Thyroid gland (tissue), 4 donors: ENCODE data around the gene CHST2. TPM values are rescaled to one million over a fixed set of nuclear protein-coding genes. Genes with fewer than 3 reads are reported as not detected.
A peak's percentile ranks its signal among the peaks of the same experiment; 100 is the strongest.

Experiments used
- DNase-seq, 2 donors: peaks; one replicate each; pipeline ENCODE4 v3.0.0-alpha.2; 2019
- H3K27ac ChIP-seq, 3 donors: fragments of 200-600 bp; sonication (generic); 1 replicate in 2 of 3; 2 replicates in 1 of 3; pipeline ENCODE4 v1.5.1; 2016 to 2019; ENCODE audit warnings: mild to moderate bottlenecking in 1 of 3, moderate library complexity in 1 of 3
- H3K27me3 ChIP-seq: fragments of 200-600 bp; sonication (generic); one replicate; pipeline ENCODE4 v1.5.1; 2019
- H3K36me3 ChIP-seq, 2 donors: fragments of 200-600 bp; sonication (generic); one replicate each; pipeline ENCODE4 v1.5.1; 2016 to 2019
- H3K4me1 ChIP-seq, 2 donors: fragments of 200-600 bp; sonication (generic); one replicate each; pipeline ENCODE4 v1.5.1; 2017 to 2019
- H3K4me3 ChIP-seq, 3 donors: fragments of 200-600 bp; sonication (generic); replicated peaks in 1 of 3; 1 replicate in 2 of 3; 2 replicates in 1 of 3; pipeline ENCODE4 v1.5.1; 2016; ENCODE audit warnings: mild to moderate bottlenecking in 1 of 3
- H3K9me3 ChIP-seq: fragments of 200-600 bp; sonication (generic); one replicate; pipeline ENCODE4 v1.5.1; 2017
- CTCF ChIP-seq, 6 experiments: fragments of 200-600 bp in 3 of 6; fragments of 450-650 bp in 3 of 6; sonication (generic) in 3 of 6; IDR thresholded peaks; one replicate each; pipeline ENCODE4 v1.5.1; 2016 to 2019; ENCODE audit warnings: antibody characterized with exemption in 6 of 6, mild to moderate bottlenecking in 2 of 6, inconsistent platforms in 1 of 6, moderate library complexity in 1 of 6
- POLR2A ChIP-seq, 2 donors: fragments of 450-650 bp; IDR thresholded peaks; one replicate each; pipeline ENCODE4 v1.6.1; 2017; ENCODE audit warnings: antibody characterized with exemption in 2 of 2, mild to moderate bottlenecking in 2 of 2, moderate library complexity in 1 of 2
- WGBS, 2 donors: methylation state at CpG; one replicate each; pipeline ENCODE4 v1.1.5; 2017; 5-methylcytosine and 5-hydroxymethylcytosine counted together
- intact Hi-C: fragments of 100-400 bp; cut with DNase I; formaldehyde crosslinking; loops from one replicate; pipeline ENCODE4 v1.15.1; 2023
- total RNA-seq, 4 donors: library from RNA; depleted of rRNA; stranded (reverse); fragments of >200 nt; gene quantifications; one replicate each; pipeline ENCODE4 v1.2.3, GENCODE V29; 2016

The CHST2 gene
- total RNA-seq, 4 donors from 2014 or later = 8.5 to 14.0 (median 12.2) TPM

- no peaks in the 10 kb centered on the region for H3K36me3 ChIP-seq
- intact Hi-C loops = no loop called here
- DNase-seq = peak in 1 of 2 donors; percentile 30
- TF ChIP-seq CTCF (IDR thresholded peaks at IDR 0.05) = no peak
- no peak for TF ChIP-seq POLR2A (IDR thresholded peaks at IDR 0.05)
- peaks cover 16 to 21% of the 10 kb centered on the region in 2 donors for H3K4me1 ChIP-seq
- 63% methylated on average over 9 of the region's 9 CpGs for WGBS, 2 donors
- H3K27ac ChIP-seq = peak overlapping the region; percentile 74 to 77 (median 76)
- H3K27me3 ChIP-seq = no peaks in the 10 kb centered on the region
- H3K9me3 ChIP-seq = no peaks in the 10 kb centered on the region
- no peak overlapping the region for H3K4me3 ChIP-seq
Observed at GRCh38 chr3:143090976-143091837, 28.4 kb upstream of the CHST2 start.

- WGBS, 2 donors = 72 to 86% methylated on average over 1 of the region's 1 CpG
- DNase-seq = no peak
- Histone ChIP-seq H3K4me1 (peaks cover 16 to 21% of the 10 kb centered on the region in 2 donors), H3K27me3 (no peaks in the 10 kb centered on the region), H3K9me3 (no peaks in the 10 kb centered on the region), H3K36me3 (no peaks in the 10 kb centered on the region), H3K27ac (peak overlapping the region in 2 of 3 donors; percentile 25 to 76), H3K4me3 (no peak overlapping the region)
- intact Hi-C loops = no loop called here
- TF ChIP-seq POLR2A (IDR thresholded peaks at IDR 0.05) (no peak), CTCF (IDR thresholded peaks at IDR 0.05) (no peak)
Observed at GRCh38 chr3:143092191-143092590, 27.4 kb upstream of the CHST2 start.

GRCh38 chr3:143095813-143096212 is 23.8 kb upstream of the CHST2 start:
- H3K4me3 ChIP-seq = no peak overlapping the region
- H3K4me1 ChIP-seq = peaks cover 14 to 27% of the 10 kb centered on the region in 2 donors
- no peaks in the 10 kb centered on the region for H3K36me3 ChIP-seq
- TF ChIP-seq POLR2A (IDR thresholded peaks at IDR 0.05) = no peak
- TF ChIP-seq CTCF (IDR thresholded peaks at IDR 0.05) = no peak
- H3K27me3 ChIP-seq = no peaks in the 10 kb centered on the region
- no peak overlapping the region for H3K27ac ChIP-seq
- no peaks in the 10 kb centered on the region for H3K9me3 ChIP-seq
- intact Hi-C loops = no loop called here
- WGBS, 2 donors = 87 to 97% methylated on average over 2 of the region's 2 CpGs
- no peak for DNase-seq

GRCh38 chr3:143098032-143098764 is 21.4 kb upstream of the CHST2 start:
- no peak for DNase-seq
- Histone ChIP-seq H3K4me3 (no peak overlapping the region), H3K27ac (no peak overlapping the region), H3K4me1 (peaks cover 0 to 7% of the 10 kb centered on the region in 2 donors), H3K27me3 (no peaks in the 10 kb centered on the region), H3K9me3 (no peaks in the 10 kb centered on the region), H3K36me3 (no peaks in the 10 kb centered on the region)
- intact Hi-C loops = no loop called here
- no peak for TF ChIP-seq CTCF (IDR thresholded peaks at IDR 0.05)
- TF ChIP-seq POLR2A (IDR thresholded peaks at IDR 0.05) = no peak
- 90 to 91% methylated on average over 5 of the region's 5 CpGs for WGBS, 2 donors

GRCh38 chr3:143099210-143099609 is 20.4 kb upstream of the CHST2 start:
- Histone ChIP-seq H3K36me3 (no peaks in the 10 kb centered on the region), H3K4me3 (no peak overlapping the region), H3K27ac (no peak overlapping the region), H3K27me3 (no peaks in the 10 kb centered on the region), H3K4me1 (peaks cover 0 to 7% of the 10 kb centered on the region in 2 donors), H3K9me3 (no peaks in the 10 kb centered on the region)
- intact Hi-C loops = no loop called here
- DNase-seq = no peak
- TF ChIP-seq CTCF (IDR thresholded peaks at IDR 0.05) (no peak), POLR2A (IDR thresholded peaks at IDR 0.05) (no peak)
- 19 to 29% methylated on average over 3 of the region's 3 CpGs for WGBS, 2 donors
